HG02840 (cell line): Measurements from ENCODE around the gene TAF11.
"Not testable (repeated sequence)": the region's sequence is repeated elsewhere in the genome, so short reads cannot be mapped to it uniquely, and the experiment has no call there.

Experiments used
- ATAC-seq: cut with Tn5 transposase; IDR thresholded peaks from one replicate; pipeline ENCODE4 v1.9.1; 2021; ENCODE audit warnings: mild to moderate bottlenecking, moderate library complexity, moderate number of reproducible peaks; ENCODE audit not compliant: unreplicated experiment, low FRiP score

Gene TAF11

DNA sequence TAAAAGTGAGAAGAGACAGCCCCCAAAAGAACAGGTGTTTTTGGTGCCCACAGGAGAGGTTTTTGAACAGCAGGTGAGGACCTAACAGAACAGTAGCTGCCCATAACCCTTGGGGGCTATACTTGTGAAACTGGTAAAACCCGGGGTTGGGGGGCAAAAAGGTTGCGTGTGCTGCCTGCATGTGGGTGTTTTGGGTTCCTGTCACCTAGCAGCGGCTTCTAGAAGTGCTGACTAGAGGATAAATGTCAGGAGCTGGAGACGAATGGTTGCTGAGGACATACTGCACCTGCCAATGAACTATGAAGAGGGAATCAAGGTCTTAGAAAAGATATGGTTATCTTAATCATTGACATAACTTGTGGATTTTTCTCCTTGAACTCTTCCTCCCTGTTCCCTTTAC lies 16.0 kb downstream of the TAF11 start:
- ATAC-seq = no peak

DNA sequence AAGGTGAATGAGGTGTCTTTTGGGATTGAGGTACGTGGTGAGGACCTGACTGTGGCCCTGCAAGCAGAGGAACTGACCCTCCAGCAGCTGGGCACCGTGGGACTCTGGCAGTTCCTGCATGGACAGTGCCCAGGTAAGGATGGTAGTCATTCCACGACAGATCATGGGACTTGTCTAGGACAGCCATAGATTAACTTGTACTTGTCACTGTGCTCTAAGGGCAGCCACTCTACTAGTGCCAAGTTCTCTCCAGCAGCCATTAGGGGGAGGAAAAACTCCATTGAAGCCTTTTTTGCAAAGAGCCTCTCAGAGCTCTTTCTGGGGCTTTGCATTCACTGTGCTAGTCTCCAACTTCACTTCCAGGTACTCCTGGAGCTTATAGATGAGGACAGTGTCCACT lies 20.4 kb downstream of the TAF11 start:
- no peak for ATAC-seq

DNA sequence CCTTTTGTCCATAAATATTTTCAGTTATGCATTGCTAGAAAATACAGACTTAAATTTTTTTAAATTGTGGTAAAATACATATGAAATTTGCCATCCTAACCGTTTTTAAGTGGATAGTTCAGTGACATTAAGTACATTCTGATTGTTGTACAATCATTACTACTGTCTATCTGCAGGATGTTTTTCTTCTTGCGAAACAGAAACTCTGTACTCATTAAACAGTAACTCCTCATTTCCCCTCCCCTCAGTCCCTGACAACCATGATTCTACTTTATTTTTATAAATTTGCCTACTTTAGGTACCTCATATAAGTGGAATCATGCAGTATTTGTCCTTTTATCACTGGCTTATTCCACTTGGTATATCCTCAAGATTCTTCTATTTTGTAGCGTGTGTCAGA lies 21.3 kb downstream of the TAF11 start:
- no peak for ATAC-seq

DNA sequence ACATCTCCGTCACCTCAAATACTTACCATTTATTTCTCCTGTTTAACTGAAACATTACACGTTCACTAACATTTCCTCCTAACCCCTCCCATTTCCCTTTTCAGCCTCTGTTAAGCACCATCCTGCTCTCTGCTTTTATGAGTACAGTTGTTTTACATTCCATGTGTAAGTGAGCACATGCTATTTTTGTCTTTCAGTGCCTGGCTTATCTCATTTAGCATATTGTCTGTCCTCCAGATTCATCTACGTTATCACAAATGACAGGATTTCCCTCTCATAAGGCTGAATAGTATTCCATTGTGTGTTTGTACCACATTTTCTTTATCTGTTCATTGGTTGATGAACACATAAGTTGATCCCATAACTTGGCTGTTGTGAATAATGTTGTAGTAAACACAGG lies 22.7 kb downstream of the TAF11 start:
- no peak for ATAC-seq

DNA sequence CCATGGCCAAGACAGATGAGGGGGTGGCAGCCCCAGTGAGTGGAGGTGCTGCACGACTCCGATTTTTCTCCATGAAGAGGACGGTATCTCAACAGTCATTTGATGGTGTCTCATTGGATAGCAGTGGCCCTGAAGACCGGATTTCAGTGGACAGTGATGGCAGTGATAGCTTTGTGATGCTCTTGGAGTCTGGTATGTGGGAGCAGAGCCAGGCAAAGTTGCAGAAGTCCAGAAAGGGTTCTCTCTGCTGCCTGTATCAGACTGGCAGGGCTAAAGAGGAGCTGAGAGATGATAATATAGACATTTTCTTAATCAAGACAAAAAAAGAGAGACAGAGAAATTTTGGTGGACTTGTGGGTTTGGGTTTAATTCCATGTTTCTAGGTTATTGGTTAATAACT lies 23.8 kb downstream of the TAF11 start:
- no peak for ATAC-seq

DNA sequence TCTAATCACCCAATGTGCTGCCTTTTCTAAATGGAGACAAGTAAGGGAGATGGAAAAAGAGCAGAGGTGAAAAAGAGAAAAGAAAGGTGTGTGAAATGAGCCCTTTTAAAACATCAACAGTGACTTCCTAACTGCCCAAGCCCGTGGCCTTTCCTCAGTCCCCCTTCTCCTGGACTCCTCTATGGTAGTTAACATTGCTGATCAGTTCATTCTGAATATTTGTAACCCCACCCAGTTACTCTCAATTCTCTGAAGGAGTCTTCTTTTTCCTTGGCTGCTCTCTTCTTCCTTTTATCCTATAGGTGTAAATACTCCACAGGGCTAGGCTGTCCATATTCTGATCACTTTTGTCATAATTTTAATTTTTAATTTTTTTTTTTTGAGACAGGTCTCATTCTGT lies 27.1 kb downstream of the TAF11 start:
- ATAC-seq = no peak

DNA sequence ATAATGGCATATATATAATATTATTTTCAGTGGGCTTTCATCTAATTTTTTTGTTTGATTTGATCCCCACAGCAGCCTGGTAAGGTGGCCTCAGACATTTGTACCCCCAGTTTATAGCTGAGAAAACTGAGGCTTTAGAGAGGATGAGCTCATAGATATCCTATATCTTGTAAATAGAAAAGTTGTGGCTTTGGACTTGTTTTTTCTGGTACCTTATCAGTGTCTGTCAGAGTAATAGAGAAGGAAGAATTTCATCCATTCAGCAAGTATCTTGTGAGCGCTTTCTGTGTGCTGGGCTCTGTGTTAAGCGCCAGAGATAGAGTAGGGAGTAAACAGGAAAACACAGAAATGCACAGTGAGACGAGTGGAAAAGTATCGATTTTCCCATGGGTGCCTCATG lies 27.9 kb downstream of the TAF11 start:
- no peak for ATAC-seq

DNA sequence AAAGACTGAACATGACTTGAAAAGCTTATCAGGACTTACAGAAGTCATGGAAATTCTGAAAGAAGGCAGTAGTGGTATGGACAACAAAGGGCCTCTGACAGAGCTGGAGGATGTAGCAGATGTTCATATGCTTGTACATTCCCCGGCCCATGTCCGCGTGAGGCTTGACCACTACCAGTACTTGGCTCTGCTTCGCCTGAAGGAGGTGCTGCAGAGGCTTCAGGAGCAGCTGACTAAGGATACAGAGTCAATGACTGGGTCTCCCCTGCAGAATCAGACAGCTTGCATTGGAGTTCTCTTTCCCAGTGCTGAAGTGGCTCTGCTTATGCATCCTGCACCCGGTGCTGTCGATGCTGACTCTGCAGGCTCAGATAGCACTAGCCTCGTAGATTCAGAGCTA lies 29.2 kb downstream of the TAF11 start:
- no peak for ATAC-seq

DNA sequence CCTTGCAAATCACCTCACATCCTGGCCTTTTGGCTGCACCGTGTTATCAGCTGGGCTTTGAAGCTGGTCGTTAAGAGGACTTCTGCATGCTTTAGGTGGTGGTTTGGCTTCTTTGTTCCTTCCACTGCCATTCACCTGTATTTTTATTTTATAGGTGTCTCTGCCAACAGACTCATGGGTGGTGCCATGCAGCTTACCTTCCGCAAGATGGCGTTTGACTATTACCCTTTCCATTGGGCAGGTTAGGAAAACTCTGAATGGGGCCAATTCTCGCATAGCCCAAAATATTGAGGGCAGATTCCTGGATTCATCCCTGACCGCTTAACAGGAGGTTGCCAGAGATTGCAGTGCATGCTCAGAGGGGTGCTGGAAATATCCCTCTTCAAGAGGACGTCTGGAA lies 32.4 kb downstream of the TAF11 start:
- ATAC-seq = no peak

DNA sequence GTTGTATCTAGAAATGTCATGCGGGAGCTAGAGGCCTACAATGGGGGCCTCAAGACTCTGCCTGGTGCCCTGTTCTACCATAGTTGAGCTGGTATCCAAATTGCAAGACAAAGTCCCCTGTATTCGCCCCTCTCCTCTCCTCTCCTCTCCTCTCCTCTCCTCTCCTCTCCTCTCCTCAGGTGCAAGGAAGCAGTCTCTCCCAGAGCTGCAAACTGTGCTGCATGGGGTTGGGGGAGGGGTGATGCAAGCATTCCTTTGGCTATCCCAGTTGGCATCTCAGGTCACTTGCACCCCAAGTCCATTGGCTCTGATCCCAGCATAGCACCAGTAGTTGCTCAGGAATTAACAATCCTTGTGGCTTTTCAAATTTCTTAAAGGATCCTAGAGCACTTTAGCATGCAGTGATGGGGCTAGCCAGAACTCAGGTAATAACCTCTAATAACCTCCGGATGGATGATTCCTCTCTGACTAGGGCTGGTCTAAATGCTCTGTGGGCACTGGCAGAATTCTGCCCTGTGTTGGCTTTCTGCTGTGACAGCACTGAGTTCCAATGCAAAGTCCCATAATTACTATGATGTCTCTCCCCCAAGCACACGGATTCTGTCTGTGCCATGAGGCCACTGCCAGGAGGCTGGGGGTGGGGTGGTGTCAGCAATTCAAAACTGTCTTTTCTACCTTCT lies 35.3 kb downstream of the TAF11 start:
- no peak for ATAC-seq

DNA sequence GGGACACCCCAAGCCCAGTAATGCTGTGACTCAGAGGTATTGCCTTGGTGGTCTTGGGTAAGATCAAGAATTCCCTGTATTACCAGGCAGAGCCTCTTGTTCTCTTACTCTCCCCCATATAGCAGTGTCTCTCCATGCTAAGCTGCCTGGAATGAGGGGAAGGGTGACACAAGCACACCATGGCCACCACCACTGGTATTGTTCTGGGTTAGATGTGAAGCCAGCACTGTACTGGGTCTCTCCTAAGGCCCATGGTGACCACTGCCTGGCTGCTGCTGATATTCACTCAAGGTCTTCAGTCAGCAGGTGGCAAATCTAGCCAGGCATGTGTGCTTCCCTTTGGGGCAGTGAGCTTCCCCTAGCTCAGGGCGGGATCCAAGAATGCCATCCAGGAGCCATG lies 36.5 kb downstream of the TAF11 start:
- ATAC-seq = no peak

DNA sequence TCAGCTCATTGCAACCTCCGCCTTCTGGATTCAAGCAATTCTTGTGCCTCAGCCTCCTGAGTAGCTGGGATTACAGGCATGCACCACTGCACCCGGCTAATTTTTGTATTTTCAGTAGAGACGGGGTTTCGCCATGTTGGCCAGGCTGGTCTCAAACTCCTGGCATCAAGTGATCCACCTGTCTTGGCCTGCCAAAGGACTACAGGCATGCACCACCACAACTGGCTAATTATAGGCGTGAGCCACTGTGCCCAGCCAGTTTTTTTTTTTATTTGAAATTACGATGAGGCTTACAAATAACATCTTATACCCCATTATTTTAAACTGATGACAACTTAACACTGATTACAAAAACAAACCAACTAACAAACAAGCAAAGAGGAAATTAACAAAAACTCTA lies 38.8 kb downstream of the TAF11 start:
- ATAC-seq = not testable (repeated sequence)

DNA sequence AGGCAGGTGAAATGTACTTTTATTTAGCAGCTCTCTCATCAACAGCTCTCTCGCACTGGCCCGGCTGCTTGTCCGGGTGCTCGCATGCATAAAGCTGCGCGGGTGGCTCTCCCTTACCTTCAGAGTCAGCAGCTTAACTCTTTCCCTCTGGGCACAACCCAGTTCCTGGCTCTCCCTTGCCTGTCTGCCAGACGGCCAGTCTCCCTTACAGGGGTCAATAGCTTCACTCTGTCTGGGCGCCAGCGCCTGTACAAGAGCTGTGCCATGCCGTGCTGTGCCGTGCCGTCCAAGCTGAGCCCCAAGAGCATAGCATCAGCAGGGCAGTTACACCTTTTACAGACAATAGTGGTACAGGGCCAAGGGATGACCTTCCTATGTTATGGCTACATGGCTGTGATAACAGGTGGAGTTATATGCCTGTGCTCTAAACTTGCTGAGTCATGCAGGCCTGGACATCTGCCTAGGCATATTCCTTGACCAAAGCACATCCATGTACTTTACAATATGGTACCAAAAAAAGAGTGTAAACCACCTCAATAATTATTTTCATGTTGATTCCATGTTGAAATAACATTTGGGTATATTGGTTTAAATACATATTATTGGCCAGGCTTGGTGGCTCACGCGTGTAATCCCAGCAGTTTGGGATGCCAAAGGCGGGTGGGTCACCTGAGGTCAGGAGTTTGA lies 48.0 kb downstream of the TAF11 start:
- no peak for ATAC-seq

DNA sequence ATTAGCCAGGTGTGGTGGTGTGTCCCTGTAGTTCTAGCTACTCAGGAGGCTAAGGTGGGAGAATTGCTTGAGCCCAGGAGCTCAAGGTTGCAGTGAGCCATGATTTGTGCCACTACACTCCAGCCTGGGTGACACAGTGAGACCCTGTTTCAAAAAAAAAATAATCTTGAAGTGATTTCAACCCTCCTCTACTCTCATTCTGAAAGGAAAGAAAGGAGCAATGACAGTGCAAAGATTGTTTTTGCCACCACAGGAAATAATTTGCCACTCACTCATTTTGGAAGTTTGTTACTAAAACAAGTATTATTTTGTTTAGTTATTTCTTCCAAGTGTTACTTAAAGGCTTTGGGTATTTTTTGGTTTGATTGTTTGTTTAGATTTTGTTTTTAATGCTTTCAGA lies 50.3 kb downstream of the TAF11 start:
- ATAC-seq = no peak

DNA sequence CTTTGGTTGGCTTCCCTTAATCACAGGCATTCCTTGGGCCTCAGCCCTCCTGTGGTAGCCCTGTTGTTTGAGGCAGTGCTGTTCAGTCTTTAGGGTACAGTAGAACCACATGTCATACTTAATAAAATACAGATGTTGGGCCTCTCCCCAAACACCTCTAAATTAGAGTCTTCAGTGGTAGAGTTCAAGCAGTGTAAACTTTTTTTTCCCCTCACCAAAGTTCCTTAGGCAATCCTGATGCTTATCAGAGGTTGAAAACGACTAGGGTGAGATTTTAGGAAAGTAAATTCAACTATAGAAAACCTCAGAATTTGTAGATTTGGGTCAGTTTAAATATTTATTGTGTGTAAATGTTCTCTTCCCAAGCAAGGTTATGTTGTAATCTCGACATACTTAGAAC lies 51.4 kb downstream of the TAF11 start:
- no peak for ATAC-seq

DNA sequence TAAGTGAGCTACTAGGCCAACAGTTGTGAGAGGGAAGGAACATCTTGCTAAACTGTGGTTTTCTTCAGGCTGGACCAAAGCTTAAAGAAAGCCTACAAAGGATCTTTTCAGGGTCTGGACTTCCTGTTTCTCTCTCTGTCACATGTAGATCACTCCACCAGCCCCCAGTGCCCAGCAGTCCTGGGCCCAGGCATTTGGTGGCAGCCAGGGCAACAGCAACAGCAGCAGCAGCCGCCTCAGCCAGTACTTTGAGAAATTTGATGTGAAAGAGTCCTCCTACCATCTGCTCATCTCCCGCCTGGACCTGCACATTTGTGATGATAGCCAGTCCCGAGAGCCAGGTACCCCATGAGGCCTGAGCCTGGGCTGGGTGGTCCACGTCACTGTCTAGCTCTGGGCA lies 51.8 kb downstream of the TAF11 start:
- ATAC-seq = no peak

DNA sequence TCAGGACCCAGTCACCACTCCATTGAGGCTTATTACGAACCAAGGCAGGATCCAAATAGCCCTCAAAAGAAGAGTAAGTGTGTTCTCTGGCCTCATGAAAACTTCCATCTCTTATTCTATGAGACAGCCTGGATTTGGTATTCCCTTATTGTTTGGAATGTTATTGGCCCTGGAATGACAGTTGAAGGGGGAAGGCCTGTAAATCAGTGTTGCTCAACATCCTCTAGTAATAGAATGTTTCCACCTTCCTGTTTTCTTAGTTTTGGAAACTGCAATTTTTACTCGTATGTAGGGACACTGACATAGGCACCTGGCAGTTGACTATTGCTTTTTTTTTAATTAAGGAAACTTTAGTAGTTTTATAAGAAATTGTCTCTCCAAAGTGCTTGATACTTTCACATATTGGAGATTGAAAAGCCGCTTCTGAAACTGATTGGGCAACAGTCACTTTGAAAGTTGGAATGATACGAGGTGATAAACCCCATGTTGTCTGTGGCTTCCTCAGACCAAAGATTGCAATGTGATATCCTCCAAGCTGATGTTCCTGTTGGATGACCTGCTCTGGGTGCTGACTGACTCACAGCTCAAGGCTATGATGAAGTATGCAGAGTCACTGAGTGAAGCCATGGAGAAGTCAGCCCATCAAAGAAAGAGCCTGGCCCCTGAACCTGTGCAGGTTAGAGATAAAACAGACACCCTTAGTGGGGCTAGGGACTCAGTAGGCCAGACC lies 52.9 kb downstream of the TAF11 start:
- no peak for ATAC-seq

DNA sequence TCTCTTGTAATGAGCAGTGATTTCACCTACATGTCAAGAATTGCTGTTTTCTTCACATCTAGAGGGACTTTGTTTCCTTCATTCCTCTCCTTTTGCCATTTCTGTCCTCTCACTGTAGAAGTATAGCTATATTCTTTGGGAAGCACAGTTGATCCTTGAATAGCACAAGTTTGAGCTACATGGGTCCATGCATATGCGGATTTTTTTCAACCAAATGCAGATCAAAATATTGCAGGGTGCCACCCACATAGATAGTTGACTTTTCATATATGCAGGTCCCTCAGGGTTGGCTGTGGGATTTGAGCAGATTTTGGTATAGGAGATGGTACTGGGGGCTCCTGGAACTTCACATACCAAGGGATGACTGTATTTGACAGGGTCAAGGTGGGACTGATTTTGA lies 54.9 kb downstream of the TAF11 start:
- no peak for ATAC-seq

DNA sequence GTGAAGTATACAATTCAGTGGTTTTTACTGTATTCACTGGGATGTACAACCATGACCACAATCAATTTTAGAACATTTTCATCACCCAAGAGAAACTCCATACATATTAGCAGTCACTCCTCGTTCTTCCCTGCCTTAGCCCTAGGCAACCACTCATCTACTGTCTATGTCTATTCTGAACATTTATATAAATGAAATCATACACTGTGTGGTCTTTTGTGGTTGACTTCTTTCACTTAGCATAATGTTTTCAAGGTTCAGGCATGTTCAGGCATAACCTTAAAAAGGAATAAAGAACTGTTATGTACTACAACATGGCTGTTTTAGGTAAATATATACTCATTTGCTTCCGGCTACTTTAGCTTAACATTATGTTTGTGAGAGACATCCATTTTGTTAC lies 58.7 kb downstream of the TAF11 start:
- no peak for ATAC-seq
